Measurements from ENCODE around the gene RALGPS1. TPM values are rescaled to one million over a fixed set of nuclear protein-coding genes. Genes with fewer than 3 reads are reported as not detected.
A peak's percentile ranks its signal among the peaks of the same experiment; 100 is the strongest.

Gene RALGPS1
- total RNA-seq, 1 experiment from 2014 or later: 8.2 TPM

DNA sequence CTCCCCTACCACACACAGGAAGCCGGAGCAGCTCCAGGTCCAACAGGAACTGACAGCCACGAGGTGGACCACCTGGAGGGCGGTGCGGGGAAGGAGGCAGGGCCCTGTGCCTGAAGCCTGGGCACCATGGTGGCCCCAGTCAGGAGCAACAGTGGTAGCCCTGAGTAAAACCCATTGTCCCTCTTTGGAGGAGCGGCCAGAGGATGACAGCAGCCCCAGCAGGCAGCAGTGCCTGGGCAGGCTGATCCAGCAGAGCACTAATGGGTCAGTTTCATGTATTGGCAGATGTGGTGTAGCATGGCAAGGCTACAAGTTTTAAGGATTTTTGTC is 302.3 kb downstream of the RALGPS1 start:
- Histone ChIP-seq H3K9me3 (ENCODE audit: low read length) (no peaks in the 10 kb centered on the region), H3K79me2 (ENCODE audit: low read length) (no peaks in the 10 kb centered on the region), H4K20me1 (ENCODE audit: insufficient read depth, low read depth, low read length) (no peaks in the 10 kb centered on the region), H2AFZ (ENCODE audit: low read length) (no peak overlapping the region), H3K9ac (ENCODE audit: low read length) (no peak overlapping the region), H3K36me3 (ENCODE audit: insufficient read depth, low read length) (no peaks in the 10 kb centered on the region), H3K27me3 (ENCODE audit: low read length) (no peaks in the 10 kb centered on the region), H3K4me2 (ENCODE audit: low read depth, low read length, poor library complexity, severe bottlenecking) (no peak overlapping the region), H3K9me2 (replicated peaks; ENCODE audit: insufficient read depth, low read length) (no peaks in the 10 kb centered on the region), H3K27ac (ENCODE audit: low read length) (no peak overlapping the region), H3K4me1 (ENCODE audit: low read length) (peaks cover 5% of the 10 kb centered on the region), H3K4me3 (ENCODE audit: low read length) (no peak overlapping the region)
- no peak for DNase-seq

DNA sequence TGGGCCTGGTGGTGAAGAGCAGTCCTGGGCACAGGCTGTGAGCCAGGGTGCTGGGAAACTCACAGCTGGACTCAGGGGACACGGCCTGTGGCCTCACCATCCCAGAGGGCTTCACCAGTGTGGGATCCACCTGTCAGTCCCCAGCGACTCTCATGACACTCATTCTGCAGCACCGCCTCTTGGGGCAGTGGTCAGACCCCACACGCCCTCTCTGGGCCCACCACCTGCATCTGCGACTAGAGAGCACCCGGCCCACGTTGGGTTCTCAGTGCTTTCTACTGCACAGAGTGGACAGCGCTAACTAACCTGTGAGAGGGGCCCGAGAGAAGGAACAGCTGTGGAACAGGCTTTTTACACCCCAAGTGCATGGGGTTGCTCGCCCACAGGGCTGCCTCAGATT is 304.2 kb downstream of the RALGPS1 start:
- H4K20me1 ChIP-seq (ENCODE audit: insufficient read depth, low read depth, low read length): no peaks in the 10 kb centered on the region
- no peaks in the 10 kb centered on the region for H3K36me3 ChIP-seq (ENCODE audit: insufficient read depth, low read length)
- H2AFZ ChIP-seq (ENCODE audit: low read length): no peak overlapping the region
- H3K79me2 ChIP-seq (ENCODE audit: low read length): no peaks in the 10 kb centered on the region
- H3K4me3 ChIP-seq (ENCODE audit: low read length): no peak overlapping the region
- H3K9ac ChIP-seq (ENCODE audit: low read length): no peak overlapping the region
- no peaks in the 10 kb centered on the region for H3K9me2 ChIP-seq (replicated peaks; ENCODE audit: insufficient read depth, low read length)
- no peak for DNase-seq
- H3K27ac ChIP-seq (ENCODE audit: low read length): no peak overlapping the region
- H3K9me3 ChIP-seq (ENCODE audit: low read length): no peaks in the 10 kb centered on the region
- H3K27me3 ChIP-seq (ENCODE audit: low read length): no peaks in the 10 kb centered on the region
- H3K4me2 ChIP-seq (ENCODE audit: low read depth, low read length, poor library complexity, severe bottlenecking): no peak overlapping the region
- H3K4me1 ChIP-seq (ENCODE audit: low read length): peaks cover 11% of the 10 kb centered on the region

DNA sequence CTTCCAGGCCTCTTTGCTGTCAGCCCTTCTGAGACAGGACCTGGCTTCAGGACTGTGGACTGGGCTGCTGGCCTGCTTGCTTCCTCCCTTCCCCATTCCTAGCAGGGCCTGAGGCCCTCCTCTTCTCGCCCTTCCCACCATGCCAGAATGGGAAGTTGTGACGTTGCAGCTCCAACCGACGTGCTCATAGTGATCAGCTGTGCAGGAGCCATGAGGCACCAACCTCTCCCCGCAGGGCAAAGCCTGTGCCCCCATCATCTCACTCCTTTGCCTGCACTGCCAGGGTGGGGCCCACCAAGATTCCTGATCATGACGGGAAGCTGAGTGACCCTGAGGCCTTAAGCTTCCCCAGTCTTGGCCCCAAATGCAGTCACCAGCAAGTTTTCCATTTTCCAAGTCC is 304.9 kb downstream of the RALGPS1 start:
- Histone ChIP-seq H3K9ac (ENCODE audit: low read length) (no peak overlapping the region), H3K36me3 (ENCODE audit: insufficient read depth, low read length) (no peaks in the 10 kb centered on the region), H3K79me2 (ENCODE audit: low read length) (no peaks in the 10 kb centered on the region), H3K27ac (ENCODE audit: low read length) (no peak overlapping the region), H3K4me3 (ENCODE audit: low read length) (no peak overlapping the region), H3K4me1 (ENCODE audit: low read length) (peaks cover 11% of the 10 kb centered on the region), H4K20me1 (ENCODE audit: insufficient read depth, low read depth, low read length) (no peaks in the 10 kb centered on the region), H3K27me3 (ENCODE audit: low read length) (no peaks in the 10 kb centered on the region), H3K9me3 (ENCODE audit: low read length) (no peaks in the 10 kb centered on the region), H3K9me2 (replicated peaks; ENCODE audit: insufficient read depth, low read length) (no peaks in the 10 kb centered on the region), H2AFZ (ENCODE audit: low read length) (no peak overlapping the region), H3K4me2 (ENCODE audit: low read depth, low read length, poor library complexity, severe bottlenecking) (no peak overlapping the region)
- DNase-seq: no peak

DNA sequence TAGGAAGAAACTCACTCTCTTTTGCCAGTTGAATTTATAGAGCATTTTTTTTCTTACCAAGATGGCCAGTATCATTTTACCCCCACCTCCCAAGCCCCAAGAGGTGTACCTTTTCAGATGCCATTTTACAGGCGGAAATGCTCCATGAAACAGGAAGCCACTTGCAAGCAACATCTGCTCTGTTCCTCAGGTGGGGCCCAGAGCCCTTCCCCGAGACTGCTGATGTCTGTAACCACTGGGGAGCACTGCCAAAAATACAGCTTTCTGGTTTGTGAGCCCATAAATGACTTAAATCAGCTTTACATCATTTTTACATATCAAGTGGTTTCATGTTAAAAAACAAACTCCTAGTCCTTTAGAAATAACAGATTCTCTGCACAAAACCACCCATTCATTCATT is 307.1 kb downstream of the RALGPS1 start:
- Histone ChIP-seq H3K27ac (ENCODE audit: low read length) (no peak overlapping the region), H3K79me2 (ENCODE audit: low read length) (no peaks in the 10 kb centered on the region), H3K9me2 (replicated peaks; ENCODE audit: insufficient read depth, low read length) (no peaks in the 10 kb centered on the region), H4K20me1 (ENCODE audit: insufficient read depth, low read depth, low read length) (no peaks in the 10 kb centered on the region), H3K9me3 (ENCODE audit: low read length) (no peaks in the 10 kb centered on the region), H2AFZ (ENCODE audit: low read length) (no peak overlapping the region), H3K4me3 (ENCODE audit: low read length) (no peak overlapping the region), H3K27me3 (ENCODE audit: low read length) (no peaks in the 10 kb centered on the region), H3K36me3 (ENCODE audit: insufficient read depth, low read length) (no peaks in the 10 kb centered on the region), H3K4me1 (ENCODE audit: low read length) (peaks cover 17% of the 10 kb centered on the region), H3K4me2 (ENCODE audit: low read depth, low read length, poor library complexity, severe bottlenecking) (no peak overlapping the region), H3K9ac (ENCODE audit: low read length) (no peak overlapping the region)
- peak; percentile 60 for DNase-seq

DNA sequence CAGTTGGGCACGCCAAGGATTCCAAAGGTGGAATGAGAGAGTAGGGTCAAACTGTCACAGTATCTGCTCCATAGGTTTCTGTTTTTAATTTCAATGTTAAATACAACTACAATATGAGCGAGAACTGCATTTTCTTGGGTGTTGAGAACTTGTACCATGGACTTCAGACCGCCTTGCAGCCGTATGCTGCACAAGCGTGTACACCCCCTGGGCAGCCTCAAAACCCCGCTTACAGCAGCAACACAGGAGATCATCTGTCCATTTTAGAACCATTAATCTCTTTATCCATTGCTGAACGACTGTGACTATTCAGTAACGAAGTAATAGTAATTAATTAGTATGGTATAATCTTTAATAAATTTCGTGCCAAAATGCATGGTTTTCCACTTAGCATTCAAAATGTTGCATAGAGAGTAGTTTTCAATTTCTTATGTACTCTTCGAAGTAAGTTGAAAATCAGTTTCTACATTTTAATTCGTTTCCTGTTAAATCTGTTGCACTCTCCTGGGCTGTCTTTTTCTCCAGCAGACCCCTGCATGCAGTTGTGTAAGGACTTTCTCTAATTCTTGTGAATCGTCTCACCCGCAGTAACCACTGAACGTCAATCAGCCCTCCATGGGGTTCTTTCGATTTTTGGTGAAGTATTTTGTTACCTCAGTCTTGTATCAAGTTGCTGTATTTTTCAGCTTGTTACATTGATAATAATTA is 308.0 kb downstream of the RALGPS1 start:
- peaks cover 17% of the 10 kb centered on the region for H3K4me1 ChIP-seq (ENCODE audit: low read length)
- H3K4me2 ChIP-seq (ENCODE audit: low read depth, low read length, poor library complexity, severe bottlenecking): no peak overlapping the region
- no peak for DNase-seq
- H3K27ac ChIP-seq (ENCODE audit: low read length): no peak overlapping the region
- H4K20me1 ChIP-seq (ENCODE audit: insufficient read depth, low read depth, low read length): no peaks in the 10 kb centered on the region
- H3K9me2 ChIP-seq (replicated peaks; ENCODE audit: insufficient read depth, low read length): no peaks in the 10 kb centered on the region
- H3K79me2 ChIP-seq (ENCODE audit: low read length): no peaks in the 10 kb centered on the region
- no peak overlapping the region for H3K4me3 ChIP-seq (ENCODE audit: low read length)
- H3K9me3 ChIP-seq (ENCODE audit: low read length): no peaks in the 10 kb centered on the region
- no peak overlapping the region for H2AFZ ChIP-seq (ENCODE audit: low read length)
- H3K9ac ChIP-seq (ENCODE audit: low read length): no peak overlapping the region
- H3K36me3 ChIP-seq (ENCODE audit: insufficient read depth, low read length): no peaks in the 10 kb centered on the region
- H3K27me3 ChIP-seq (ENCODE audit: low read length): no peaks in the 10 kb centered on the region

DNA sequence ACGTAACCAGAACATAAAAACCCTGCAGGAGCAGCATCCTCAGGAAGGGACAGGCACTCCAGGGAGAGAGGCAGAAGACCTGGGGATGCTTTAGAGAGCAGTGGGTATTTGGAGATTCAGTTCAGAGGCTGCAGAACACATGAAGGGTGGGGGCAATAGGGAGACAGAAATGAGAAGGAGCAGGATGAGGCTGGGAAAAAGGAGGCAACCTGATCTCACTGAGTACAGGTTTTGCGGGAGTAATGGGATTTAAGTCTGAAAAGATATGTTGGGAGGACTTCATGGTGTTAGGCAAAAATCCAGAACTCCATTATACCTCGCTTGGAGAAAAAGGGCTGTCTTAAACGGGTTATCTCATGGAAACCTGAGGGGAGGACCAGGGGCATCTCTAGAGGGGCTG is 308.7 kb downstream of the RALGPS1 start:
- no peak overlapping the region for H3K4me3 ChIP-seq (ENCODE audit: low read length)
- peaks cover 17% of the 10 kb centered on the region for H3K4me1 ChIP-seq (ENCODE audit: low read length)
- no peak overlapping the region for H2AFZ ChIP-seq (ENCODE audit: low read length)
- H3K9ac ChIP-seq (ENCODE audit: low read length): no peak overlapping the region
- H3K9me3 ChIP-seq (ENCODE audit: low read length): no peaks in the 10 kb centered on the region
- H3K9me2 ChIP-seq (replicated peaks; ENCODE audit: insufficient read depth, low read length): no peaks in the 10 kb centered on the region
- H3K4me2 ChIP-seq (ENCODE audit: low read depth, low read length, poor library complexity, severe bottlenecking): no peak overlapping the region
- no peaks in the 10 kb centered on the region for H3K27me3 ChIP-seq (ENCODE audit: low read length)
- H3K36me3 ChIP-seq (ENCODE audit: insufficient read depth, low read length): no peaks in the 10 kb centered on the region
- no peaks in the 10 kb centered on the region for H3K79me2 ChIP-seq (ENCODE audit: low read length)
- no peaks in the 10 kb centered on the region for H4K20me1 ChIP-seq (ENCODE audit: insufficient read depth, low read depth, low read length)
- H3K27ac ChIP-seq (ENCODE audit: low read length): no peak overlapping the region
- no peak for DNase-seq

DNA sequence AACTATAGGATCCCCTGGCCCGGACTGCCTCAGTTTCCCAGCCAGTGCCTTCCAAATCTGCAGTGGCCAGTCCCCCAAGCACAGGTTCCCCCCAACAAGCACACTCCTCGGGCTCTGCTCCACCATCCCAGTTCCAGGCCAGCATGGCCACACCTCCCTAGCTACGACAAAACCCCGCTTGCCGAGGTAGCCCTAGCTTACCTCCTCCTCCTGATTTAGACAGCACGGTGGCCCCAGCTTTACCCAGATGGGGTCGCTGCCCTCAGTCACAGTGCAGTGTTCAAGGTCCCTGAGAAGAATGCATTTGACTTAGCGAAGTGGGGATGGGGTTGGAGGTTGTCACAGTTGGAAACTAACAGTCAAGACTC is 309.2 kb downstream of the RALGPS1 start:
- H3K4me3 ChIP-seq (ENCODE audit: low read length): no peak overlapping the region
- H3K36me3 ChIP-seq (ENCODE audit: insufficient read depth, low read length): no peaks in the 10 kb centered on the region
- H3K4me1 ChIP-seq (ENCODE audit: low read length): peaks cover 17% of the 10 kb centered on the region
- H3K9ac ChIP-seq (ENCODE audit: low read length): no peak overlapping the region
- no peak overlapping the region for H2AFZ ChIP-seq (ENCODE audit: low read length)
- no peaks in the 10 kb centered on the region for H3K9me3 ChIP-seq (ENCODE audit: low read length)
- no peaks in the 10 kb centered on the region for H3K79me2 ChIP-seq (ENCODE audit: low read length)
- no peaks in the 10 kb centered on the region for H4K20me1 ChIP-seq (ENCODE audit: insufficient read depth, low read depth, low read length)
- H3K4me2 ChIP-seq (ENCODE audit: low read depth, low read length, poor library complexity, severe bottlenecking): no peak overlapping the region
- no peaks in the 10 kb centered on the region for H3K27me3 ChIP-seq (ENCODE audit: low read length)
- no peak overlapping the region for H3K27ac ChIP-seq (ENCODE audit: low read length)
- no peaks in the 10 kb centered on the region for H3K9me2 ChIP-seq (replicated peaks; ENCODE audit: insufficient read depth, low read length)
- DNase-seq: no peak

DNA sequence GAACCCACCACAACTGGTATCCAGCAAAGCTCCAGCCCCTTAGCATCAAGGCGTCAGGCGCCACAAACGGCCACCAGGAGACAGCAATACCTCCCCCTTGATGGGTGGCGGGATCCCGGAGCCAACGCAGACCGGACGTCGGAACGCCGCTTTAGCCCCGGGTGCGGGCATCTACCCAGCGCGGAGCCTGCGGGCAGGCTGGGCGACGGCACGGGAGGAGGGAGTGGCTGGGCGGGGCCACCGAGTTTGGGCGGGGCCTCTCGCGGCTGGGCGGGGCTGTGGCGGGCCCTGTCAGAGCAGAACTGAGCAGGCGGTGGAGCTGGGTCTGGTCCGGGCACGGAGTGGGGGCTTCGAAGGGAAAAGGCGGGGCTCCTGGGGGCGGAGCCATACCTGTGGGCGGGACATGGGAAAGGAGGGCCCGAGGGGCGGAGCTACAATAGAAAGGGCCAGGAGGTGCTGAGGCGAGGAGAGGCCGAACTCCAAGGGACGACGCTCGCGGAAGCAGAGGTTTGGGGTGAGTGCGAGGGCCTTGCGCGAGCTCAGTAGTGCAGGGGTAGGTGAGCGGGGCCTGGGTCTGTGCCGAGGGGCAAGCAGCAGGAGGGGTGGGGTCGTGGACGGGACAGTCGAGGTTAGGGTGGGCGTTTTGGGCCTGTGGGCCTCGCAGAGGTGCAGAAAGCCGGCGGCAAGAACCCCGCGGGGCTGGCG is 309.7 kb downstream of the RALGPS1 start:
- H3K4me3 ChIP-seq (ENCODE audit: low read length): no peak overlapping the region
- no peaks in the 10 kb centered on the region for H3K9me2 ChIP-seq (replicated peaks; ENCODE audit: insufficient read depth, low read length)
- H3K9ac ChIP-seq (ENCODE audit: low read length): no peak overlapping the region
- DNase-seq: peak; percentile 60
- no peaks in the 10 kb centered on the region for H3K79me2 ChIP-seq (ENCODE audit: low read length)
- no peak overlapping the region for H3K27ac ChIP-seq (ENCODE audit: low read length)
- H3K4me2 ChIP-seq (ENCODE audit: low read depth, low read length, poor library complexity, severe bottlenecking): peak overlapping the region; percentile 27
- no peaks in the 10 kb centered on the region for H3K9me3 ChIP-seq (ENCODE audit: low read length)
- H3K27me3 ChIP-seq (ENCODE audit: low read length): no peaks in the 10 kb centered on the region
- H4K20me1 ChIP-seq (ENCODE audit: insufficient read depth, low read depth, low read length): no peaks in the 10 kb centered on the region
- H3K4me1 ChIP-seq (ENCODE audit: low read length): peaks cover 17% of the 10 kb centered on the region
- no peak overlapping the region for H2AFZ ChIP-seq (ENCODE audit: low read length)
- no peaks in the 10 kb centered on the region for H3K36me3 ChIP-seq (ENCODE audit: insufficient read depth, low read length)
